Astrocyte of the cerebellum (primary cell): ENCODE results near the gene PLAAT4.

Experiments
- DNase-seq: peaks from one replicate; pipeline ENCODE4 v3.0.0-alpha.2; 2011; ENCODE audit warnings: low read depth
- H3K4me3 ChIP-seq: 2 replicates; pipeline ENCODE4 v1.5.1; 2011; ENCODE audit warnings: mild to moderate bottlenecking, low read depth, low read length, moderate library complexity
- in situ Hi-C: cut with HindIII; loops from 2 replicates; pipeline ENCODE4 v1.10.0; 2017; ENCODE audit warnings: low sequenced_read_pairs
- TF ChIP-seq, protein P1 (sequence below): IDR thresholded peaks from 2 replicates; pipeline ENCODE4 v1.5.1; 2012; ENCODE audit warnings: low read length, low read depth, moderate library complexity, mild to moderate bottlenecking; ENCODE audit errors: missing control alignments

Gene PLAAT4

DNA sequence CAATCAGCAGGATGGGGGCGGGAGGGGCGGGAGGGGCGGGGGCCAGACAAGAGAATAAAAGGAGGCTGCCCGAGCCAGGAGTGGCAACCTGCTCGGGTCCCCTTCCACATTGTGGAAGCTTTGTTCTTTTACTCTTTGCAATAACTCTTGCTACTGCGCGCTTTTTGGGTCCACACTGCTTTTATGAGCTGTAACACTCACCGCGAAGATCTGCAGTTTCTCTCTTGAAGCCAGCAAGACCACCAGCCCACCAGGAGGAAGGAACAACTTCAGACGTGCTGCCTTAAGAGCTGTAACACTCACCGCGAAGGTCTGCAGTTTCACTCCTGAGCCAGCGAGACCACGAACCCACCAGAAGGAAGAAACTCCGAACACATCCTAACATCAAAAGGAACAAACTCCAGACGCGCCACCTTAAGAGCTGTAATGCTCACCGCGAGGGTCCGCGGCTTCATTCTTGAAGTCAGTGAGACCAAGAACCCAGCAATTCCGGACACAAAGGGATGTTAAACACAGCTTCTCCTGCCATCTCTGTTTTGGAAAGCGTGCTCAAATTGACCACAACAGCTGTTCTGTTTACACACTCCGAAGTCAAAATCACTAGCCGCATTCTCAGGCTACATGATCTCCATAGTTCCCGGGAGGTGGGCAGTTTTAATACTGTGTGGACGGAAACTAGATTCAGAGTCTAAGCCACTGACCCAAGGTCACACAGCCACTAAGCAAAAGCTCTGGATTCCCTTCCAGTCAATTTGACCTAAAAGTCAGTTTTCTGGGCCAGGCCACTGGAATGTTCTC lies 14.7 kb downstream of the PLAAT4 start:
- no peak for DNase-seq
- in situ Hi-C loops = loop anchor here (5.0 kb wide), 1 partner anchor 41 kb away; no protein-coding TSS in a partner anchor
- TF ChIP-seq, protein P1, sequence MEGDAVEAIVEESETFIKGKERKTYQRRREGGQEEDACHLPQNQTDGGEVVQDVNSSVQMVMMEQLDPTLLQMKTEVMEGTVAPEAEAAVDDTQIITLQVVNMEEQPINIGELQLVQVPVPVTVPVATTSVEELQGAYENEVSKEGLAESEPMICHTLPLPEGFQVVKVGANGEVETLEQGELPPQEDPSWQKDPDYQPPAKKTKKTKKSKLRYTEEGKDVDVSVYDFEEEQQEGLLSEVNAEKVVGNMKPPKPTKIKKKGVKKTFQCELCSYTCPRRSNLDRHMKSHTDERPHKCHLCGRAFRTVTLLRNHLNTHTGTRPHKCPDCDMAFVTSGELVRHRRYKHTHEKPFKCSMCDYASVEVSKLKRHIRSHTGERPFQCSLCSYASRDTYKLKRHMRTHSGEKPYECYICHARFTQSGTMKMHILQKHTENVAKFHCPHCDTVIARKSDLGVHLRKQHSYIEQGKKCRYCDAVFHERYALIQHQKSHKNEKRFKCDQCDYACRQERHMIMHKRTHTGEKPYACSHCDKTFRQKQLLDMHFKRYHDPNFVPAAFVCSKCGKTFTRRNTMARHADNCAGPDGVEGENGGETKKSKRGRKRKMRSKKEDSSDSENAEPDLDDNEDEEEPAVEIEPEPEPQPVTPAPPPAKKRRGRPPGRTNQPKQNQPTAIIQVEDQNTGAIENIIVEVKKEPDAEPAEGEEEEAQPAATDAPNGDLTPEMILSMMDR = no peak
- H3K4me3 ChIP-seq = no peak overlapping the region

DNA sequence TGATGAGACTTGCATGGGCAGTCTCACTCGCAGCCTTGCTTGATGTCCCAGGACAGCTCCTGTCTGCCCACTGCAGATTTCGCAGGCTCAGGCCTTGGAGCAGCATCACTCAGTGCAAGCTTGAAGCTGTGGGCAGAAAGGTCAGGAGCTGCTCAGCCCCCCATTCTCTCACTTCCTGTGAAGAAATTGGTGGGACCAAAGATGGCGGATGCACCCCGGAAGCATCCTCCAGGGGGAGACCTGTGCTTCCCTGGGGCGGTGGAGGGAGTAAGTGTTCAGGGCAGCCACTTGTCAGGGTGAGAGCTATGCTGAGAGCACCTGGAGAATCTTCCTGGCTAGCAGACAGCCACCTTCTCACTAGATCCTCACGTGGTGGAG lies 15.3 kb downstream of the PLAAT4 start:
- H3K4me3 ChIP-seq = no peak overlapping the region
- TF ChIP-seq, protein P1 = no peak
- DNase-seq = no peak
- in situ Hi-C loops = loop anchor here (5.0 kb wide), 1 partner anchor 40 kb away; no protein-coding TSS in a partner anchor

DNA sequence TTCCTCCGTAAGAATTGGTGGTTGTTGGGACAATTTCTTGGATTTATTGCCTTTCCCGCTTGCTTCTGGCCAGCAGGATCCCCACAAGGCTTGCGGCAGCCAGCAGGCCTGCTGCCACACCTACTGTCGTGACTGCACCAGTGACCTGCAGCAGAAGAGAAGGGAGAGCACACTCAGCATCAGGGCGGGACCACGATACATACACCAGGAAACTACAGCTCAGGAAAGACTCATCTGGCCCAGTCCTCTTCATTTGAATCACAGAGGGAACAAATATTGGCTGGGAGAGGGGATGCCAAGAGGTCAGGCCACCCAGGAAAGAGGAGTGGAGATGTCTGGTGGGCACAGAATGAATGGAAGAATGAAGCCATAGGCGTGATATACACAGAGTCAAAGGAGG lies 16.3 kb downstream of the PLAAT4 start:
- in situ Hi-C loops = loop anchor here (5.0 kb wide), 1 partner anchor 39 kb away; no protein-coding TSS in a partner anchor
- TF ChIP-seq, protein P1 = no peak
- no peak overlapping the region for H3K4me3 ChIP-seq
- DNase-seq = no peak

DNA sequence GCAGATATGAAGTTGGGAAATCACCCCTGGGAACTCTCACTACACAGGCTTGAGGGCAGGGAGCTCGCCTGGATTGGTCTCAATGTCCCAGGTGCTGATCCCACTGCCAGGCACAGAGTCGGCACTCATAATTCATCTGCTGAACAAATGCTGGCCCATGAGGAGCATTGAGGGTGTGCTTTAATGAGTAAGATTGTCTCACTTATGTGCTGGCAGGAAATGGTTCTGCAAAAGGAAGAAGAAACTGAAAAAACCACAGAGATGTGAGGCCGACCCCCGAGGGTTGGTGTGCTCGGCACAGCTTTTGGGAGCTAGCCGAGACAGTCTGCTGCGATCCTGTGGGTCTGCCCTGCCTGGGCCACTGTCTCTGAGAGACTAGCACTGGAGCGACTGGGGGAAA lies 17.2 kb downstream of the PLAAT4 start:
- no peak for DNase-seq
- TF ChIP-seq, protein P1 = no peak
- H3K4me3 ChIP-seq = no peak overlapping the region
- in situ Hi-C loops = loop anchor here (5.0 kb wide), 1 partner anchor 39 kb away; no protein-coding TSS in a partner anchor

DNA sequence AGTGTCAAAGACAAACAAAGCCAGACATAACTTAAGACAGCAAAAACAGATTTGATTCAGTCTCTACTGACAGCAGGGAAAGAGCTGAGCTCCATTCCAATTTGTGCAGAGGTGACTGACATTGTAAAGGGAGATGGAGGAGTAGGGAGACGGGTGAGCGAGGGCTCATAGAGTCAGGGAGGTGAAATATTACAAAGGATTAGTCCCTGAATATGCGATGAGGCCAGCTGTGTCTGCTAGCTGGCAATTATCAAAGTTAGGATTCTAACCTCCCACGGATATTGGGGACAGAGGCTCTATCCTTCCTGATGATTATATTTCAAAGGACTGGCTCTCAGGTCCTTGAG lies 18.2 kb downstream of the PLAAT4 start:
- no peak for DNase-seq
- TF ChIP-seq, protein P1 = no peak
- in situ Hi-C loops = loop anchor here (5.0 kb wide), 1 partner anchor 37 kb away; no protein-coding TSS in a partner anchor
- H3K4me3 ChIP-seq = no peak overlapping the region

DNA sequence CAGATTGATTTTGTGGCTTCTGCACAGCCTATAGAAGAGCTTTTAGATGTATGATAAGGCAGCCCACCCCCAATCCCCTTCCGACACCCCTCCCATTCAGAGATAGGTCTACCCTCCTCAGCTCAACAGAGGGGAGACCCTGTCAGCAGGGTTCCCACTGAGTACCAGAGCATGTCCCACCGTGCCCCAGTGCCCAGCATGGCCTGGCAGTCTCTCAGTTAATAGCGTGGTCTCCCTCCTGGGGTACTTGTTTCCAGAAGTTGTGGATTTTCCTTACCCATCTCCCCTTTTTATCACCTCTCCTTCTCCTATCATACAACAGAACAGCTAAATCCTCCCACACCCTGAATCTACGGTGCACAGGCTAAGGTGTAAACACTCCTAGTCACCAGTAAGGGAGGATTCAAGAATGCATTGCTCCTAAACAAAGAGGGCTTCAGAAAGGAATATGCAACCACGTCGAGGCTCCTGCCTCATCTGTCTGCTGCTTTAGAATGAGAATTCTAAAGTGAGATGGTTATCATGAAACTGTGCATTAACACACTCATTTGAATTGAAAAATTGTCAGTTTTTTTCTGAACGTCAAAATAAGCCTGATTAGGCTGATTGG lies 19.9 kb downstream of the PLAAT4 start:
- in situ Hi-C loops = no loop called here

More for the DNA sequence above, 19.9 kb downstream of the PLAAT4 start:
- TF ChIP-seq, protein P1 = no peak
- no peak for DNase-seq
- no peak overlapping the region for H3K4me3 ChIP-seq
